GM19239 (cell line): ENCODE data around the gene LYZ.

Experiments
- DNase-seq: peaks from one replicate; pipeline ENCODE4 v3.0.0; 2011; ENCODE audit warnings: low spot score; ENCODE audit not compliant: insufficient read length
- FAIRE-seq: peaks from 2 replicates; lab custom pipeline; 2011; peaks lifted over from hg19 to GRCh38; lab: Jason Lieb, UNC

LYZ gene

GRCh38 chr12:69338120-69338859, 9.9 kb upstream of the LYZ start:
- DNase-seq (no peak), FAIRE-seq (no peak)

- no peak for FAIRE-seq
- DNase-seq: no peak
Measured at GRCh38 chr12:69338936-69339335, 9.2 kb upstream of the LYZ start.

DNA sequence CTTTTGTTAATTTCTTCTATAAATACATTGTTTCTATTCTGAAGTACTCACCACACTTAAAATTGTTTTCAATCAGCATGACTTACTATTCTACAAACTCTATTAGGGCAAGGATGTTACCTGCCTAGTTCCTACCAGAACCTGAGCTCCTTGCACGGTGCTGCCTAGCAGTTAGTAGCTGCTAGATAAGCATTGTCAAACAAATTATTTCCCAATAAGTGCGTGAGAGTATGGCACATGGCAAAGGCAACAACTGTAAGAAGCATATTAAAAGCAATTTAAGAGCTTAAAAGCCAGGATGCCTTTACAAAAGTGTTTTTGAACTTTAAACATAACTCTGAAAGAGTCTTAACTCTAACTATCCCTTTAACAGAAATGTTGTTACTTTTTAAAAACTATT, 8.2 kb upstream of the LYZ start:
- DNase-seq: no peak

GRCh38 chr12:69341328-69341727, 6.9 kb upstream of the LYZ start:
- DNase-seq (no peak), FAIRE-seq (no peak)

More for the DNA sequence above, 8.2 kb upstream of the LYZ start:
- FAIRE-seq: no peak

DNA sequence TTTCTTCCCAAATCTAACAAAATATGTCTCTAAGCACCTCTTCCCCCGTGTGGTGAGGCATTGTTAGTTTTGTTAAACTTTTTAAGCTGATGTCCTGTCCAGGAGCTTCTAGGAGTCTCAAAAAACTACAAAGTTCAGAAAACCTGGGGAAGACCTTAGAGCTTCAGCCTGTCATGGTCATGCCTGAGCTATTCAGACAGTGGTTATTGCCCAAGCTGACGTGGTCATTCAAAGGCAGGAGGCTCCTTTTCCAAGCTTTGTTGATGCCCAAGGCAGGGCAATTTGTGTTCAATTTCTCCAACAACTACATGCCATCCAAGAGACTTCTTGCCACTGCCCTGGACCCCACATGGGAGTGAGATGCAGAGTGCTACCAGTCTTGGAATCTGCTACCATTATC, 5.8 kb upstream of the LYZ start:
- FAIRE-seq (no peak), DNase-seq (no peak)

GRCh38 chr12:69343357-69343756, 4.8 kb upstream of the LYZ start:
- DNase-seq (no peak), FAIRE-seq (no peak)

GRCh38 chr12:69343885-69344612, 4.1 kb upstream of the LYZ start:
- FAIRE-seq (no peak), DNase-seq (no peak)

DNA sequence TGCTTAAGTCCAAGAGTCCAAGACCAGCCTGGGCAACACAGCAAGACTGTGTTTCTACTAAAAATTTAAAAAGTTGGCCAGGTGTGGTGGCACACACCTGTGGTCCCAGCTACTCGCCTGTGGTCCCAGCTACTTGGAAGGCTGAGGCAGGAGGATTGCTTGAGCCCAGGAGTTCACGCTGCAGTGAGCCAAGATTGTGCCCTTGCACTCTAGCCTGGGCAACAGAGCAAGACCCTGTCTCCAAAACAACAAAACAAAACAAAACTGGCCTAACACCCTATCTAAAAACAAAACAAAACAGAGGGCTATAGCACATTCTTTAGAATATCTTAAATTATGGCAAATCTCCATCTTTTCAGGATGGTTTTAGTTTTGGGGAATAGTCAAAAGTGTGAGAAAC, 3.1 kb upstream of the LYZ start:
- DNase-seq (no peak), FAIRE-seq (no peak)

- DNase-seq: no peak
- FAIRE-seq: no peak
Measured at GRCh38 chr12:69345742-69346141, 2.4 kb upstream of the LYZ start.

DNA sequence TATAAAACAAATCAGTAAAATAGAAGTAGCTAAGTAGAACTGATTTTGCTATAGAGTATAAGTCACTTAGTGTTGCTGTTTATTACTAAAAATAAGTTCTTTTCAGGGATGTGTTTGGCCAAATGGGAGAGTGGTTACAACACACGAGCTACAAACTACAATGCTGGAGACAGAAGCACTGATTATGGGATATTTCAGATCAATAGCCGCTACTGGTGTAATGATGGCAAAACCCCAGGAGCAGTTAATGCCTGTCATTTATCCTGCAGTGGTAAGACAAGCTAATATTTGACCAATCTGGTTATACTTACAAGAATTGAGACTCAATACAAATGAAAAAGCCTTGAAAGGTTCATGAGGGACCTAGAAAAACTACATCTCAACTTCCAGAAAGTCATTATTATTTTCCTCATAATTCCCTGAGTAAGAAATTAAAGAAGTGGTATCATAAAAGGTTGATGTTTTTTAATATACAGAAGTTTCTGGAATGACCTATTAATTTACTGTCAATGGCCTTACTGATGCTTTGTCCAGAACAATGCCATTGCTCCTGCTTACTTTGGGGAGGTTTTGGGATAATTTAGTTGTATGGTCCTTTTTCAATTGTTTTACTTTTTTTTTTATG, 1.9 kb downstream of the LYZ start:
- DNase-seq (no peak), FAIRE-seq (no peak)

DNA sequence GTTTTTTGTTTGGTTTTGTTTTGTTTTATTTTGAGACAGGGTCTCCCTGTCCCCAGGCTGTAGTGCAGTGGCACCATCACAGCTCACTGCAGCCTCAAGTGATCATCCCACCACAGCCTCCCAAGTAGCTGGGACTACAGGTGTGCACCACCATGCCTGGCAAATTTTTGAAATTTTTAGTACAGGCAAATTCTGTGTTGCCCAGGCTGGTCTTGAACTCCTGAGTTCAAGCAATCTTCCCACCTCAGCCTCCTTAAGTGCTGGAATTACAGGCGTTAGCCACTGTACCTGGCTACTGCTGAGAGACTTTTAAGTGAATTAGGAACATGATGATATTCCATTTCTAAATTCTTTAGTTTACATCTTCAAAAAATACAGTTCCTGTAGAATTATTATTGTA, 2.6 kb downstream of the LYZ start:
- FAIRE-seq (no peak), DNase-seq (no peak)

GRCh38 chr12:69351462-69352236, 3.5 kb downstream of the LYZ start:
- no peak for DNase-seq
- no peak for FAIRE-seq

- DNase-seq: no peak
Measured at GRCh38 chr12:69352904-69353303, 4.7 kb downstream of the LYZ start.

GRCh38 chr12:69354172-69354555, 6.0 kb downstream of the LYZ start:
- DNase-seq (no peak), FAIRE-seq (no peak)

More at GRCh38 chr12:69352904-69353303, 4.7 kb downstream of the LYZ start:
- no peak for FAIRE-seq

GRCh38 chr12:69354556-69355187, 6.5 kb downstream of the LYZ start:
- DNase-seq (no peak), FAIRE-seq (no peak)

GRCh38 chr12:69355363-69356028, 7.3 kb downstream of the LYZ start:
- DNase-seq (no peak), FAIRE-seq (no peak)

DNA sequence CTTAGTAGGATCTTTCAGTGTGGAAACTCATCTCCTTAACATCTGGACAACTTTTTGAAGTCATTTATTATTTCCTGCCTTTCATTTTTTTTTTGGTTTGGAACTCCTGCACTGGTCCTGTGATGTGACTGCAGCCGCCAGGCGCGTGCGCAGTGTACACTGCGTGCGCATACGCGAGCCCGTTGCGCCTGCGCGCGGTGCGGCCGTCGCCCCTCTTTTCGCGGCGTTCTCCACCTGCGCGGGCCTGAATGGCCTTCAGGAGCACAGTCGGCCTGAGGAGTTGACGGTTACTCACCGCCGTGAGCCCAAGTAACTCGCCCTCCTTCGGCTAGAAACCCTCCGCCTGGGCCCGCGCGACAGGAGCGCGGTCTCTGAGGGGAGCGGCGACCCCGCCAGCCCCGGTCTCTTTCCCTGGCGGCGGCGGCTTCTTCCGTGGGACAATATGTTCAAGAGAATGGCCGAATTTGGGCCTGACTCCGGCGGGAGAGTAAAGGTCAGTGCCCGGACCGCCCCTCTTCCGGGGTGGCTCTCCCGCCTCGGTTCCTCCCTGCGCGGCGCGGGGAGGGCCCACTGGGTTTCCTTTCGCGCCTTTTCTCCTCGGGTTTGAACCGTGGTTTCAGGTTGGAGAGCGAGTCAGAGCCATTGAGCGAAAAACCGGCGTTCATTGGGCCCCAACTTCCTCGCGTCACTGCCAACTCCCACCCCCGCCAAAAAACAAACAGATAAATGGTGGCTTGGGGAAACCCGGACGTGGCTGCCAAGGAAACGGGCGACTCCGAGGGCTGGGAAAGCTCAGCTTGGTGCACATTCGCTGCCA, 11.6 kb downstream of the LYZ start, which contains the start of gene YEATS4:
Gene YEATS4, plus strand, starts transcription at position 213 of the 817 bp plus-strand sequence. Its CDS starts 230 bp downstream, at position 443.
- FAIRE-seq: peak; percentile 89
- DNase-seq: peak; percentile 86

DNA sequence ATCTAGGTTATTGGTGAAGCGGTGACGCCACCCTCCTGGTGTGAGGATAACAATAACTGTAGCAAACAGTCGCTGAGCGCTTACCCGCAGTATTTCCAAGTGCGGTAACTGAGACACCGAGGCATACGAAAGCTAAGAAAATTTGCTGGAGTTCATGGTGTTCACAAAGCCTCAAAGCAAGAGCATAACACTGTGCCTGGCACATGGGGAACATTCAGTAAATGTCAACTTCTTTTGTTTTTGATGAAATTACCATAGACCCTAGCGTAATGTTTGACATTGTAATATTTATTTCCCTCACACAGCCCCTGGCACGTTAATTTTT, 12.1 kb downstream of the LYZ start:
- DNase-seq (no peak), FAIRE-seq (no peak)

GRCh38 chr12:69366796-69367195, 18.6 kb downstream of the LYZ start:
- FAIRE-seq (no peak), DNase-seq (no peak)
